Activated T-cell treated with anti-CD3 and anti-CD28 coated beads, Interleukin-2, amount 50 U/mL, for 72 hours (primary cell): ENCODE data around the gene URGCP. TPM values are rescaled to one million over a fixed set of nuclear protein-coding genes. Genes with fewer than 3 reads are reported as not detected.

Source experiments
- ATAC-seq, 2 donors: fragments of 150-1000 bp; cut with Tn5 transposase; replicated peaks in 1 of 2; 2 replicates each; pipeline ENCODE4 v1.10.0; 2021; ENCODE audit warnings: moderate library complexity in 2 of 2, mild to moderate bottlenecking in 1 of 2
- DNase-seq, 2 donors: peaks; one replicate each; pipeline ENCODE4 v3.0.0; 2021 to 2022; ENCODE audit warnings: mixed read lengths in 1 of 2
- H3K27ac Mint-ChIP-seq: one replicate; pipeline ENCODE4 v1.8.0; 2022; ENCODE audit warnings: mild to moderate bottlenecking, moderate library complexity, mixed read lengths
- H3K27me3 Mint-ChIP-seq: one replicate; pipeline ENCODE4 v1.8.0; 2022; ENCODE audit warnings: low read depth, mixed read lengths
- H3K36me3 Mint-ChIP-seq, 2 donors: one replicate each; pipeline ENCODE4 v1.8.0; 2022; ENCODE audit warnings: mixed read lengths in 2 of 2, mild to moderate bottlenecking in 1 of 2; ENCODE audit not compliant: insufficient read depth in 2 of 2
- H3K4me1 Mint-ChIP-seq: one replicate; pipeline ENCODE4 v1.8.0; 2022; ENCODE audit warnings: low read depth, mixed read lengths
- H3K4me3 Mint-ChIP-seq, 2 donors: one replicate each; pipeline ENCODE4 v1.8.0; 2022; ENCODE audit warnings: mild to moderate bottlenecking in 2 of 2, mixed read lengths in 2 of 2, moderate library complexity in 2 of 2
- H3K9me3 Mint-ChIP-seq, 2 donors: one replicate each; pipeline ENCODE4 v1.8.0; 2022; ENCODE audit warnings: mixed read lengths in 2 of 2
- total RNA-seq, 2 donors: library from RNA; stranded (reverse); gene quantifications; one replicate each; pipeline ENCODE4 v1.2.3, GENCODE V29; 2022

Gene URGCP
- total RNA-seq, 2 donors from 2014 or later, result 34.4 to 36.8 TPM

DNA sequence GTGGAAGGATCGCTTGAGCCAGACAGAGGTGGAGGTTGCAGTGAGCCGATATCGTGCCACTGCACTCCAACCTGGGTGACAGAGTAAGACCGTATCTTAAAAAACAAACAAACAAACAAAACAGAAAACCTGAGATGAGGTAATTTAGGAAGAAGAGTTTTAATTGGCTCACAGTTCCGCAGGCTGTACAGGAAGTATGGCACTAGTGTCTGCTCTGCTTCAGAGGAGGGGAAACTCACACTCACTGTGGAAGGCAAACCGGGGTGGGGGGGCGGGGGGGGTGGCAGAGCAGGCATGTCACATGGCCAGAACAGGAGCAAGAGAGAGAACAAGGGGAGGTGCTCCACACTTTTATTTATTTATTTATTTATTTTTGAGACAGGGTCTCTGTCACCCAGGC is 24.9 kb upstream of the URGCP start:
- Mint-ChIP-seq H3K9me3 (no peaks in the 10 kb centered on the region), H3K4me1 (peaks cover 31% of the 10 kb centered on the region), H3K36me3 (peaks cover 2 to 3% of the 10 kb centered on the region in 2 donors), H3K27ac (no peak overlapping the region), H3K27me3 (no peaks in the 10 kb centered on the region), H3K4me3 (peak overlapping the region; percentile 31 to 48)
- no peak for DNase-seq
- no peak for ATAC-seq

DNA sequence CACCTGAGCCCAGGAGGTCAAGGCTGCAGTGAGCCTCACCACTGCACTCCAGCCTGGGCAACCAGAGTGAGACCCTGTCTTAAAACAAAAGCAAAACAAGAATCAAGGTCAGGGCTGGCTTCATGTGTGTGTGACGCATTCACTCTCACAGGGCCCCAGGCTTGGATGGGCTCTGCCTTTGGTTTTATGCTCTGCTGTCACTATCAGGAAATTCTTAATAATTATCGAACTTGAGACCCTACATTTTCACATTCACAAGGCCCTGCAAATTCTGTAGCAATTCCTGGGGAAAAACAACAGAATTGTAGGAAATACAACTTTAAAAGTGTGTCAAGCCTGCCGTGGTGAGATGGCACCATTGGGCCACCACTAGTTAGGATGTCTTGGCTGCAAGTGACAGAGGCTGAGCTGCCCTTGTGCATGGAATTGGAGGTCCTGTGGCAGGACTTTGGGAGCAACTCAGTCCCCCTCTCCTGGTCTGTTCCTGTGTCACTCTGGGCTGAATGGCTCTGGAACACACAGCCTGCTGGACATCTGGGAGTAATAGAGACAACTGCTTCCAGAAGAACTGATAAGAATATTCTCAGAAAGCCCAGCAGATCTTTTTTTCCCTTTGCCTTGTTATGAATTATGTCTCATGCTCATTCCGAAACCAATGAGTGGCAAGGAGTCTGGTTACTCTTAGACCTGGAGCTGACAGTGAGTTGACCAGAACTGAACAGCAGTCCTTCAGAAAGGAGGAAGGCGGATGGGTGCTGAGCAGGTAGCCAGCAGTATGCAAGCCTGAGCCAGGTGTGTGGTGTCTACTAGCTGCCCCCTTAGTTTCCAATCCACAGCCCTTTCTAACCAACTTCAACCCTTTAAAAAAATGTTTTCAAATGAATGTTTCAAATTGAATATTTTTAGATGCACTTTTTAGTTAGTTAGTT is 23.4 kb upstream of the URGCP start:
- DNase-seq, result no peak
- Mint-ChIP-seq H3K27ac (no peak overlapping the region), H3K27me3 (no peaks in the 10 kb centered on the region), H3K36me3 (peaks cover 2 to 3% of the 10 kb centered on the region in 2 donors), H3K4me1 (peaks cover 42% of the 10 kb centered on the region), H3K4me3 (no peak overlapping the region), H3K9me3 (no peaks in the 10 kb centered on the region)
- no peak for ATAC-seq

DNA sequence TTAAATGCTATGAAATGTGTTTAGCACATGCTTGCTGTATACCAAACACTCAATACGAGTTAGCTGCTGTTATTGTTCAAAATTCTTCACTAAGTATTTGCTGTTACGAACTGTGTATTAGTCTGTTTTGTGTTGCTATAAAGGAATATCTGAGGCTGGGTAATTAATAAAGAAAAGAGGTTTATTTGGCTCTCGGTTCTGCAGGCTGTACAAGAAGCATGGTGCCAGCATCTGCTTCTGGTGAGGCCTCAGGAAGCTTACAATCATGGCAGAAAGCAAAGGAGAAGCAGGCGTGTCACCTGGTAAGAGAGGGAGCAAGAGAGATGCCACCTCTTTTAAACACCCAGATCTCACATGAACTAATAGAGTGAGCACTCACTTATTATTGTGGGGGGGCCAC is 21.4 kb upstream of the URGCP start:
- Mint-ChIP-seq H3K27me3 (no peaks in the 10 kb centered on the region), H3K4me1 (peaks cover 47% of the 10 kb centered on the region), H3K36me3 (peaks cover 5 to 6% of the 10 kb centered on the region in 2 donors), H3K4me3 (peak overlapping the region in 1 of 2 donors; percentile 64), H3K27ac (peak overlapping the region; percentile 75), H3K9me3 (no peaks in the 10 kb centered on the region)
- DNase-seq (no peak), ATAC-seq (no peak)

DNA sequence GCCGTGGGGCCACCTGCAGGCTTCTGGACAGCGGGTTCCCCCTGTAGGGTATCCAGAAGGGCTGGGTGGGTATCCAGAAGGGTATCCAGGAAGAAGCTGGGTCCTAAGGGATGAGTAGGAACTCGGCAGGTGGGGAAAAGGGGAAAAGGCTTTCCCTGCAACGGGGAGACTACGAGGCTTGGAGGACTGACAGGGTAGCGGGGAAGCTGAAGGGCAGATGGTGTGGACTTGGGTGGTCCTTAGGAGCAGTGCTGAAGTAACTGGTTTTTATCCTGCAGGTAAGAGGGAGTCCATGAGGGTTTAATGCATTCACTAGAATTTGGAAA is 20.4 kb upstream of the URGCP start:
- ATAC-seq (peak; percentile 18 to 21), DNase-seq (no peak)
- peak overlapping the region; percentile 93 to 98 for H3K4me3 Mint-ChIP-seq
- no peaks in the 10 kb centered on the region for H3K9me3 Mint-ChIP-seq
- H3K4me1 Mint-ChIP-seq, result peaks cover 47% of the 10 kb centered on the region
- peak overlapping the region; percentile 90 for H3K27ac Mint-ChIP-seq
- peaks cover 5 to 6% of the 10 kb centered on the region in 2 donors for H3K36me3 Mint-ChIP-seq
- no peaks in the 10 kb centered on the region for H3K27me3 Mint-ChIP-seq

DNA sequence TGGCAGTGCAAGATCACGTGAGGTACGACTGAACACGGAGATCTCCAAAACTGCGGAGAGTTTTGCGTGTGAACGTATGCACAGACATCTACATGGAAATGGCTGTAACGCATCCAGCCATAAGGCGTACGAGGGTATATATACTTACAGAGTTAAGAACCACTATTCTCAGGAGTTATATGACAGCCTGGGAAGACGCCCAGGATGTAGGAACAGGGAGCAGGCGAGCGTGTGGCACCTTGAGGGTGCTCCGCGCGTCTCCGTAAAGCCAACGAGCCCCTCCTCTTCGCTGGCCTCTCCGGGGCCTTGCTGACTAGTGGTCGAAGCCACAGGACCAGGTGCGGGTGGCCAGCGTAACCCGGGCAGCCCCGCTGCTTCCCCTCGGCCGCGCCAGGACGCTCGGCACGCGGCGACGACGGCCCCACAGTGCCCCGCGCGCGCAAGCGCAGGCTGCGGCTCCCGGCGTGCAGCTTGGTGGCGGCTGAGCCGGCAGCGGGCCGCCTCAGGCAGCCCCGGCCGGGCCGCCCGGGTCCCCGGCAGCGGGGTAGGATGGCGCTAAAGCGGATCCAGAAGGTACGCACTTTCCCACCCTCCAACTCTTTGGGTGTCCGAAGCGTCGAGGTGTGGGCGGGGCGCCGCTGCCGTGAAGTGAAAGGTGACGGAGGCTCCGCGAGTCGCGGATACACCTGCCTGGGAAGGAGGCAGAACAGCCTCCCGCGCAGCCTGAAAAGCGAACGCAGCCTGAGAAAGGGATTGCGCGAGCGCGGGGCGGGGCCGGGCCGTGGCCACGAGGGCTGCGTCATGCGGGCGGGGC is 19.8 kb upstream of the URGCP start, which contains the start of gene UBE2D4:
TSS of gene UBE2D4 (plus strand) at position 453 of the 814 bp plus-strand sequence. CDS start at position 550, 97 bp downstream.
- peak within 1 kb of the TSS; percentile 90 for H3K27ac Mint-ChIP-seq
- DNase-seq (peak; percentile 93 to 95), ATAC-seq (peak; percentile 94 to 95)
- H3K4me1 Mint-ChIP-seq, result peaks cover 45% of the 10 kb centered on the region
- H3K9me3 Mint-ChIP-seq, result no peaks in the 10 kb centered on the region
- H3K27me3 Mint-ChIP-seq, result no peaks in the 10 kb centered on the region
- peaks cover 5 to 6% of the 10 kb centered on the region in 2 donors for H3K36me3 Mint-ChIP-seq
- peak within 1 kb of the TSS; percentile 93 to 98 for H3K4me3 Mint-ChIP-seq

DNA sequence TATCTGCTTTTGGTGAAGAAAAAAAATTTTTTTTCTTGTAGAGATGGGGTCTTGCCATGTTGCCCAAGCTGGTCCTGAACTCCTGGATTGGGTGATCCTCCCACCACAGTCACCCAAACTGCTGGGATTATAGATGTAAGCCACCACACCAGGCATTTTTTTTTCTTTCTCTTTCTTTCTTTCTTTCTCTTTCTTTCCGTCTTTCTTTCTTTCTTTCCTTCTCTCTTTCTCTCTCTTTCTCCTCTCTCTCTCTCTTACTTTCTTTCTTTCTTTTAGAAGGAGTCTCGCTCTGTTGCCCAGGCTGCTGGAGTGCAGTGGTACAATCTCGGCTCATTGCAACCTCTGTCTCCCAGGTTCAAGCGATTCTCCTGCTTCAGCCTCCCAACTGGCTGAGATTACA is 16.3 kb upstream of the URGCP start:
- ATAC-seq (no peak), DNase-seq (no peak)
- Mint-ChIP-seq H3K27me3 (no peaks in the 10 kb centered on the region), H3K4me3 (no peak overlapping the region), H3K27ac (peak overlapping the region; percentile 16), H3K9me3 (no peaks in the 10 kb centered on the region), H3K4me1 (peaks cover 34% of the 10 kb centered on the region), H3K36me3 (peaks cover 2 to 3% of the 10 kb centered on the region in 2 donors)

DNA sequence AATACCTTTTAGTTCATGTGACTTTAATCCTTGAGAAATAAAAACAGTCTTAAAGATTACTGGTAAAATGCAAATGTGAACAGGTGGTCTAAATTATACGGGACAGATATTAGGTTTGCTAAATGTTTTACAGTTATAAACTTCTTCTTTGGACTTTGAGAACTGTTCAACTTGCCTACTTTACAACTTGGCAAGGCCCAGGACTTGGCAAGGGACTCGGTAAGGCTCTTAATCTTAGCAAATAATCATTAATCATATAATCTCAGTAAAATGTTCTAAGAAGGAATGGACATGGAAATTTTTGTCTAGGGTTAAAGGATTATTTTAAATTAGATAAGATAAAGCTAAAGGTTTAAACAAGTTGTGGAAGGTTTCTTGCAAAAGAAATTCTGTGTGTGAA is 15.0 kb upstream of the URGCP start:
- peak overlapping the region; percentile 42 for H3K27ac Mint-ChIP-seq
- DNase-seq (no peak), ATAC-seq (no peak)
- no peak overlapping the region for H3K4me3 Mint-ChIP-seq
- peaks cover 2 to 3% of the 10 kb centered on the region in 2 donors for H3K36me3 Mint-ChIP-seq
- peaks cover 22% of the 10 kb centered on the region for H3K4me1 Mint-ChIP-seq
- H3K9me3 Mint-ChIP-seq, result no peaks in the 10 kb centered on the region
- H3K27me3 Mint-ChIP-seq, result no peaks in the 10 kb centered on the region

DNA sequence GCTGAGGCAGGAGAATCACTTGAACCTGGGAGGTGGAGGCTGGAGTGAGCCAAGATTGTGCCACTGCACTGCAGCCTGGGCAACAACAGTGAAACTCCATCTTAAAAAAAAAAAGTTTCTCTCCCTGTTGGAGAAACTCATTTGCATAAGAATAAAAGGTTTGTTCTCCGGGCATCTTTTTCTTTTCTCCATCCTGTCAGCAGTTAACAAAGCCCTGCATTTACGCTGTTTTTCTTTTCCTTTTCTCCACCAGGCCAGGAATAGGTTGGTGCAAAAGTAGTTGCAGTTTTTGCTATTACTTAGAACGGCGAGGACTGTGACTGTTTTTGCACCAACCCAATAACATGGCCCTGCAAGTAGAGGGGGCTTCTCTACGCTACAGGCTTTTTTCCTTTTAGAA is 9.5 kb upstream of the URGCP start:
- Mint-ChIP-seq H3K27ac (no peak overlapping the region), H3K4me3 (no peak overlapping the region), H3K27me3 (no peaks in the 10 kb centered on the region), H3K9me3 (no peaks in the 10 kb centered on the region), H3K36me3 (no peaks in the 10 kb centered on the region), H3K4me1 (peaks cover 3% of the 10 kb centered on the region)
- ATAC-seq (no peak), DNase-seq (no peak)

DNA sequence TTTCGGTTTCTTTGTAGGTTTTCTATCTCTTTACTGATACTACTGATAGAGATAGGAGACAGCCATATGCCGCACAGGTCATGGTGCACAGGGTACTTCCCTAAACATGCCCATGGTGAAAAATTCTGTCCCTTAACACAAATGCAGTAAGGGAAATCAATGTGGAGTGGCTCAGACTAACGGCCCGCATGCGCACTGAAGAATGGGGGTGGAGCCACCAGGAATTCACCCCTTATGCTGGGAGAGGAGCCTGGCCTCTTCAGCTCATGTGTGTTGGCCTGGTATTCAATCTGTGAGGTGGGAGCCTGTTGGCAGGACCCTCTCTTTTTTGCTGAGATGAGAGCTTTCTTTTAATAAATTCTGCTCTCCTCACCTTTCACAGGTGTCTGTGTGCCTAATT is 8.4 kb upstream of the URGCP start:
- DNase-seq (no peak), ATAC-seq (no peak)
- no peaks in the 10 kb centered on the region for H3K9me3 Mint-ChIP-seq
- H3K27me3 Mint-ChIP-seq, result no peaks in the 10 kb centered on the region
- no peak overlapping the region for H3K27ac Mint-ChIP-seq
- H3K36me3 Mint-ChIP-seq, result no peaks in the 10 kb centered on the region
- no peaks in the 10 kb centered on the region for H3K4me1 Mint-ChIP-seq
- no peak overlapping the region for H3K4me3 Mint-ChIP-seq

DNA sequence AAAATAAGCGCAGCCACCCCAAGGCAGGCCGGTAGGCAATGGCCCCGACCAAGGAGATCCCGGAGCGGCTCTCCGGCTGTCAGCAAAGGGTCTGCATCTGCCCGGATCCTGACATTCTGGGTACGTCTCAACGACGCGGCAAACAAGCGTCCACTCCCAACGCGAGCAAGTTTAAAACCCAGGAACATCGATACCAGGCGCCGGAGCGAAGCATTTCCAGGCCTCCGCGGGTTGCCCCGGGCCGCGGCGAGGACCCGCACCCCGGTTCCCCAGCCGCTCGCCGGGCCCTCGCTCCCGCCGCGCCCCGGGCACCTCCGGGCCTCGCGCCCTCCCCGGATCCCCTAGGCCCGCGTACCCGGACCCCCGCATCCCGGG is 453 bp downstream of the URGCP start:
- Mint-ChIP-seq H3K27me3 (no peaks in the 10 kb centered on the region), H3K9me3 (no peaks in the 10 kb centered on the region), H3K4me1 (peaks cover 31% of the 10 kb centered on the region), H3K27ac (peak overlapping the region; percentile 97), H3K4me3 (peak overlapping the region; percentile 95 to 96), H3K36me3 (peaks cover 1 to 3% of the 10 kb centered on the region in 2 donors)
- DNase-seq, result peak; percentile 20 to 38
- peak; percentile 10 to 37 for ATAC-seq

DNA sequence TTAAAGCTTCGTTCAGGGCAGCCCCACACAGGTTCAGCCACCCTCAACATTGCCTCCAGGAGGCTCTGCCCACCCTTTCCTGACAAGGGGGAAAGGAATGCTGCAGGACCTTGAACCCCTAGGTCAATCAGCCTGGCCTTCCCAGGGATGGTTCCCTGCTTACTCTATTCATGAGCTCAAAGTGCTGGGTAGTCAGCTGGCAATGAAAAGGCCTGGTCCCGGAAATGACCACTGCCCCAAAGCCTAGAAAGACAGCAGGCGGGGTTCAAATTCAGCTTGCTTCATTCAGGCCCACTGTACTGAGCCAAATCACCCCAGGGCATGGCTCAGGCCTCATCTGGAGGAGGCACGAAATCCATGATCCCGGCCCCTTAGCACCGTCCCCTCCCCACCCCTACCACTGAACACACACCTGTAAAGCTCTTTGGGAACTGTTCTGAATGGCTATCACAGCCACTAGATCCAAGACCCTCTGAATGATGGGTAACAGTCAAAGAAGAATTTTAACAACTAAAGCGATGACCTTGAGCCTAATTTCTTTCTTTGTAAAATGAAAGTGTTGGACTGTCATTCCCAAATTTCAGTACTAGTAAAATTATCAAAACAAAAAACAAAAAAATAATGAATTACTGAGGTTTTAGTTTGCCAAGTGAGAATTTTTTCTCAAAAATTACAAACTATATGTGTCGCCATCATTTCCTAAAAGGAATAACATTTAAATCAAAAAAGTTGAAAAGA is 1.0 kb downstream of the URGCP start:
- H3K4me1 Mint-ChIP-seq, result peaks cover 31% of the 10 kb centered on the region
- DNase-seq (no peak), ATAC-seq (no peak)
- H3K4me3 Mint-ChIP-seq, result peak overlapping the region; percentile 95 to 96
- peaks cover 1 to 3% of the 10 kb centered on the region in 2 donors for H3K36me3 Mint-ChIP-seq
- no peaks in the 10 kb centered on the region for H3K9me3 Mint-ChIP-seq
- peak overlapping the region; percentile 97 for H3K27ac Mint-ChIP-seq
- no peaks in the 10 kb centered on the region for H3K27me3 Mint-ChIP-seq

DNA sequence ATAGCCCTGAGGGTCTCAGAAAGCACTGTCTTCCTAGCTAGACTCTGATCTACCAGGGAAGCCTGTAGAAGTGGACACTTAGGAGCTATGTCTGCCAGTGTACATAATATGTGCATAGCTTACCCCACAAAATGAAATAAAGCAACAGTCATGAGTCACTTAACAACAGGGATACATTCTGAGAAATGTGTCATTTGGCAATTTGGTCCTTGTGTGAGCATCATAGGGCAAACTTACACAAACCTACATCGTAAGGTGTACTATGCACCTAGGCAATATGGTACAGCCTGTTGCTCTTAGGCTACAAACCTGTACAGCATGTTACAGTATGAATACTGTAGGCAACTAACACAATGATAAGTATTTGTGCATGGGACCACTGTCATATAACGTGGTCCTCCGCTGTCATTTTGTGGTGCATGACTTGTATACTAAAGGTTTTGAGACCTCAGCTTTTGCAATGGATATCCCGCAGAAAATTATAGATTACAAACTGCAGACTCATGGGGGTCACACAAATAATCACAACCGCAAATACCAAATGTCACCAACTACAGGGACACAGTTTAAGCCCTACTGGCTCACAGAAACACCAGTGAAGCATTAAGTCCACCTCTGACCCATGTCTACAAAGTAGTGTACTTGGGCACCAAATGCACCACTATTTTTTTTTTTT is 1.7 kb downstream of the URGCP start:
- Mint-ChIP-seq H3K27me3 (no peaks in the 10 kb centered on the region), H3K27ac (peak overlapping the region; percentile 10), H3K4me3 (peak overlapping the region; percentile 95 to 96), H3K36me3 (peaks cover 1 to 3% of the 10 kb centered on the region in 2 donors), H3K9me3 (no peaks in the 10 kb centered on the region), H3K4me1 (peaks cover 31% of the 10 kb centered on the region)
- no peak for DNase-seq
- ATAC-seq, result peak; percentile 68 to 74
